GM12892 (cell line): ENCODE results near the gene CIPC.

Source experiments
- DNase-seq: peaks from one replicate; pipeline ENCODE4 v3.0.0; 2011; ENCODE audit not compliant: insufficient read length
- FAIRE-seq: peaks from 2 replicates; lab custom pipeline; 2011; peaks lifted over from hg19 to GRCh38; lab: Jason Lieb, UNC
- POLR2A ChIP-seq: IDR thresholded peaks from 2 replicates; pipeline ENCODE4 v1.6.1; 2011; ENCODE audit warnings: low read depth, low read length, control low read depth
- POLR2AphosphoS5 ChIP-seq: IDR thresholded peaks from 2 replicates; pipeline ENCODE4 v1.6.1; 2011; ENCODE audit warnings: low read depth, low read length, control low read depth
- TAF1 ChIP-seq: IDR thresholded peaks from 2 replicates; pipeline ENCODE4 v1.6.1; 2011; ENCODE audit warnings: low read depth, mild to moderate bottlenecking, control low read depth, low read length, borderline replicate concordance

The CIPC gene

GRCh38 chr14:77106666-77107065 lies 8.6 kb downstream of the CIPC start:
- TF ChIP-seq POLR2AphosphoS5 (no peak), TAF1 (no peak), POLR2A (no peak)
- FAIRE-seq (no peak), DNase-seq (no peak)

GRCh38 chr14:77107228-77107627 lies 9.2 kb downstream of the CIPC start:
- DNase-seq (no peak), FAIRE-seq (no peak)
- TF ChIP-seq TAF1 (no peak), POLR2AphosphoS5 (no peak), POLR2A (no peak)

GRCh38 chr14:77108753-77109152 lies 10.7 kb downstream of the CIPC start:
- DNase-seq (no peak), FAIRE-seq (no peak)

GRCh38 chr14:77109656-77110055 lies 11.6 kb downstream of the CIPC start:
- FAIRE-seq (no peak), DNase-seq (no peak)
- no peak for TF ChIP-seq TAF1
- TF ChIP-seq POLR2A, result no peak
- TF ChIP-seq POLR2AphosphoS5, result no peak

More at GRCh38 chr14:77108753-77109152, 10.7 kb downstream of the CIPC start:
- TF ChIP-seq TAF1 (no peak), POLR2A (no peak), POLR2AphosphoS5 (no peak)

GRCh38 chr14:77110286-77110685 lies 12.2 kb downstream of the CIPC start:
- no peak for FAIRE-seq
- DNase-seq, result no peak
- TF ChIP-seq POLR2AphosphoS5, result no peak
- no peak for TF ChIP-seq POLR2A
- no peak for TF ChIP-seq TAF1

GRCh38 chr14:77111021-77111420 lies 13.0 kb downstream of the CIPC start:
- DNase-seq, result no peak
- FAIRE-seq, result no peak
- TF ChIP-seq POLR2A, result no peak
- TF ChIP-seq POLR2AphosphoS5, result no peak
- TF ChIP-seq TAF1, result no peak

- no peak for FAIRE-seq
- TF ChIP-seq POLR2AphosphoS5, result no peak
- no peak for TF ChIP-seq TAF1
- TF ChIP-seq POLR2A, result no peak
- no peak for DNase-seq
Observed at GRCh38 chr14:77113644-77114043, 15.6 kb downstream of the CIPC start.

- DNase-seq (no peak), FAIRE-seq (no peak)
- no peak for TF ChIP-seq POLR2AphosphoS5
- no peak for TF ChIP-seq POLR2A
- no peak for TF ChIP-seq TAF1
Observed at GRCh38 chr14:77114609-77115008, 16.6 kb downstream of the CIPC start.

- DNase-seq (no peak), FAIRE-seq (no peak)
- TF ChIP-seq TAF1 (no peak), POLR2A (no peak), POLR2AphosphoS5 (no peak)
Observed at GRCh38 chr14:77116172-77116817, 18.2 kb downstream of the CIPC start.

- no peak for FAIRE-seq
- TF ChIP-seq POLR2A (no peak), POLR2AphosphoS5 (no peak), TAF1 (no peak)
- no peak for DNase-seq
Observed at GRCh38 chr14:77119851-77120250, 21.8 kb downstream of the CIPC start.

- TF ChIP-seq POLR2AphosphoS5 (no peak), TAF1 (peak; percentile 77; the same call in 1 of the 2 replicates)
- peak; percentile 53 for DNase-seq
- peak; percentile 100 for FAIRE-seq
Observed at GRCh38 chr14:77120771-77121743, 23.0 kb downstream of the CIPC start.

GRCh38 chr14:77122526-77123125 lies 24.6 kb downstream of the CIPC start:
- no peak for TF ChIP-seq TAF1
- TF ChIP-seq POLR2AphosphoS5, result no peak
- no peak for TF ChIP-seq POLR2A
- FAIRE-seq (no peak), DNase-seq (no peak)
